Endothelial cell of umbilical vein (primary cell): ENCODE data around the gene CABYR. TPM values are rescaled to one million over a fixed set of nuclear protein-coding genes. Genes with fewer than 3 reads are reported as not detected.

ENCODE experiments used
- Bru-seq: library from RNA; stranded (reverse); fragments of 400-500 nt; gene quantifications from one replicate; lab custom pipeline; 2021; lab: Mats Ljungman, UMichigan
- BruChase-seq, 2 experiments: library from RNA; stranded (reverse); fragments of 400-500 nt; gene quantifications; one replicate each; lab custom pipeline; 2021; lab: Mats Ljungman, UMichigan
- BruUV-seq: library from RNA; stranded (reverse); fragments of 400-500 nt; replicated peaks from 2 replicates; lab custom pipeline; 2021; lab: Mats Ljungman, UMichigan
- CTCF ChIA-PET: fragments of 300-600, 350-600 bp; sonication (Branson Sonifier 250); formaldehyde crosslinking; loops from one replicate; lab custom pipeline; 2021; ENCODE audit warnings: antibody characterized with exemption, inconsistent platforms; lab: Charles Lee
- POLR2A ChIA-PET: fragments of 300-600, 350-600 bp; sonication (Branson Sonifier 250); formaldehyde crosslinking; loops from one replicate; lab custom pipeline; 2021; ENCODE audit warnings: antibody characterized with exemption, inconsistent platforms; lab: Charles Lee
- DNase-seq: peaks from one replicate; pipeline ENCODE4 v3.0.0-alpha.2; 2011; ENCODE audit warnings: low read depth, low spot score
- FAIRE-seq: peaks from 2 replicates; lab custom pipeline; 2011; peaks lifted over from hg19 to GRCh38; lab: Jason Lieb, UNC
- H2AFZ ChIP-seq: 2 replicates; pipeline ENCODE4 v1.6.0; 2012; ENCODE audit warnings: low read depth, low read length, control low read depth, inconsistent platforms
- H3K27ac ChIP-seq: 2 replicates; pipeline ENCODE4 v1.5.1; 2011; ENCODE audit warnings: low read depth, mild to moderate bottlenecking, control low read depth, low read length, moderate library complexity; ENCODE audit not compliant: insufficient read depth
- H3K27me3 ChIP-seq, 2 experiments: 2 replicates each; pipeline versions ENCODE4 v1.6.0 to v1.6.1; 2011; ENCODE audit warnings: low read length in 2 of 2, mixed read lengths in 1 of 2; ENCODE audit not compliant: control insufficient read depth in 2 of 2, insufficient read depth in 2 of 2
- H3K36me3 ChIP-seq, 2 experiments: 2 replicates in 1 of 2; 3 replicates in 1 of 2; pipeline ENCODE4 v1.5.1; 2011; ENCODE audit warnings: low read length in 2 of 2, mild to moderate bottlenecking in 1 of 2, moderate library complexity in 1 of 2; ENCODE audit not compliant: control insufficient read depth in 2 of 2, insufficient read depth in 2 of 2; ENCODE audit errors: extremely low read depth in 1 of 2
- H3K4me1 ChIP-seq: 3 replicates; pipeline ENCODE4 v1.5.1; 2011; ENCODE audit warnings: mild to moderate bottlenecking, low read length; ENCODE audit not compliant: control insufficient read depth, insufficient read depth; ENCODE audit errors: extremely low read depth
- H3K4me2 ChIP-seq: 2 replicates; pipeline ENCODE4 v1.6.1; 2011; ENCODE audit warnings: low read length, control low read depth, mixed read lengths; ENCODE audit not compliant: insufficient read depth
- H3K4me3 ChIP-seq, 3 experiments: fragments of 200-600 bp in 1 of 3; sonication (generic), shearing (Covaris generic) in 1 of 3; replicated peaks in 1 of 3; 2 replicates each; pipeline ENCODE4 v1.5.1; 2011 to 2016; ENCODE audit warnings: control low read depth in 3 of 3, low read length in 3 of 3, mild to moderate bottlenecking in 2 of 3, inconsistent platforms in 1 of 3, low read depth in 1 of 3, moderate library complexity in 1 of 3; ENCODE audit not compliant: insufficient read depth in 1 of 3
- H3K79me2 ChIP-seq: 2 replicates; pipeline ENCODE4 v1.6.0; 2012; ENCODE audit warnings: low read length, inconsistent platforms; ENCODE audit not compliant: control insufficient read depth, insufficient read depth
- H3K9ac ChIP-seq: replicated peaks from 2 replicates; pipeline ENCODE3; 2011; ENCODE audit warnings: low read length, control low read depth; ENCODE audit not compliant: insufficient read depth; ENCODE audit errors: extremely low read depth
- H3K9me1 ChIP-seq: replicated peaks from 3 replicates; pipeline ENCODE4 v1.6.0; 2011; ENCODE audit warnings: mild to moderate bottlenecking, low read length; ENCODE audit not compliant: control insufficient read depth, insufficient read depth; ENCODE audit errors: extremely low read depth
- H3K9me3 ChIP-seq: replicated peaks from 2 replicates; pipeline ENCODE4 v1.5.1; 2012; ENCODE audit warnings: low read length, inconsistent platforms; ENCODE audit not compliant: control insufficient read depth, insufficient read depth
- H4K20me1 ChIP-seq: replicated peaks from 2 replicates; pipeline ENCODE3; 2011; ENCODE audit warnings: mild to moderate bottlenecking, low read length; ENCODE audit not compliant: control insufficient read depth, insufficient read depth; ENCODE audit errors: extremely low read depth
- FOS ChIP-seq: IDR thresholded peaks from 2 replicates; pipeline ENCODE4 v1.6.1; 2011; ENCODE audit warnings: mild to moderate bottlenecking, low read length, moderate library complexity, borderline replicate concordance; ENCODE audit not compliant: insufficient read depth
- GATA2 ChIP-seq: IDR thresholded peaks from 2 replicates; pipeline ENCODE4 v1.7.0; 2011; ENCODE audit warnings: low read depth, mild to moderate bottlenecking, moderate library complexity, mixed read lengths, low read length; ENCODE audit not compliant: insufficient read length, insufficient read depth
- POLR2A ChIP-seq: IDR thresholded peaks from 2 replicates; pipeline ENCODE4 v1.6.1; 2012; ENCODE audit warnings: low read depth, mild to moderate bottlenecking, control low read depth, low read length
- POLR2AphosphoS5 ChIP-seq: IDR thresholded peaks from 2 replicates; pipeline ENCODE4 v1.6.1; 2012; ENCODE audit warnings: low read depth, mild to moderate bottlenecking, control low read depth, low read length, moderate library complexity; ENCODE audit not compliant: insufficient read depth
- dilution Hi-C: fragments of 300-500 bp; cut with MboI; formaldehyde crosslinking; loops from one replicate; pipeline ENCODE4 v1.15.0; 2019; ENCODE audit warnings: low sequenced_read_pairs; ENCODE audit not compliant: extremely low pct_ligation_motif_present
- intact Hi-C: fragments of 100-400 bp; cut with micrococcal nuclease; formaldehyde crosslinking; loops from one replicate; pipeline ENCODE4 v1.10.0; 2022
- long read RNA-seq: library from polyadenylated mRNA; stranded (forward); transcript quantifications from one replicate; pipeline ENCODE4 v2.0.0, GENCODE V29; 2021
- polyA minus RNA-seq, 3 experiments: library from RNA; depleted of rRNA, polyadenylated mRNA; stranded (reverse); fragments of >200 nt; gene quantifications; 1 replicate in 1 of 3; 2 replicates in 2 of 3; pipeline ENCODE4 v1.2.3, GENCODE V29; 2011
- polyA plus RNA-seq, 4 experiments: library from polyadenylated mRNA; depleted of rRNA in 3 of 4; stranded (reverse) in 3 of 4; unstranded in 1 of 4; fragments of >200 nt; gene quantifications; 2 replicates each; pipeline versions ENCODE4 v1.2.1 to v1.2.3, GENCODE V29; 2011 to 2012; ENCODE audit warnings: missing spikeins in 1 of 4
- total RNA-seq: library from RNA; stranded (reverse); gene quantifications from 2 replicates; pipeline ENCODE4 v1.2.3, GENCODE V29; 2021

The CABYR gene
- total RNA-seq (8.9 and 11.4 TPM in 2 replicates), polyA plus RNA-seq (3.9 and 6.1 TPM in 2 replicates), polyA minus RNA-seq (4.0 and 6.5 TPM in 2 replicates), Bru-seq, nascent RNA (percentile 48 among the genes with signal in this experiment), BruChase-seq, experiment 1, labeled RNA remaining after a 6-hour chase (percentile 51 among the genes with signal in this experiment), BruChase-seq, experiment 2, labeled RNA remaining after a 2-hour chase (percentile 52 among the genes with signal in this experiment)
- polyA plus RNA-seq (2011; cell fraction: cytosol; rRNA removed), result 9.0 and 9.7 TPM in 2 replicates
- polyA plus RNA-seq (2011; cell fraction: nucleus; rRNA removed), result 10.3 and 11.2 TPM in 2 replicates
- polyA plus RNA-seq (2012), result 6.7 and 8.0 TPM in 2 replicates
- 2.4 TPM for polyA minus RNA-seq (2011; cell fraction: cytosol; rRNA and poly(A)+ RNA removed)
- polyA minus RNA-seq (2011; cell fraction: nucleus; rRNA and poly(A)+ RNA removed), result 2.5 and 4.0 TPM in 2 replicates
- long read RNA-seq, transcript CABYR-203 (6 exons, 1,414 nt), result major isoform, 16 of 21 reads
- long read RNA-seq, partial matches to known transcripts, result 3 of 21 reads
- long read RNA-seq, other reads (novel, unspliced or antisense), result 2 of 21 reads

GRCh38 chr18:24138789-24139616 lies at the start of gene CABYR:
Gene CABYR (plus strand): TSS chr18:24139062. CDS start chr18:24143115, 4,053 bp downstream.
- FAIRE-seq (peak; percentile 95), DNase-seq (peak; percentile 83)
- CTCF ChIA-PET, result interaction anchor here (0.5 to 1.5 kb wide), 4 partner anchors 10 to 186 kb away, joined by 3 to 8 read pairs (median 4); no protein-coding TSS in a partner anchor
- Histone ChIP-seq H3K4me1 (peaks cover 4% of the 10 kb centered on the region), H2AFZ (peak within 1 kb of the TSS; percentile 97), H3K9me3 (no peaks in the 10 kb centered on the region), H3K4me3 (peak within 1 kb of the TSS; percentile 62 to 75 (median 69)), H4K20me1 (no peaks in the 10 kb centered on the region), H3K9me1 (no peaks in the 10 kb centered on the region), H3K36me3 (no peaks in the 10 kb centered on the region), H3K27me3 (no peaks in the 10 kb centered on the region), H3K27ac (peak within 1 kb of the TSS; percentile 36), H3K79me2 (no peaks in the 10 kb centered on the region), H3K9ac (peak within 1 kb of the TSS; percentile 73), H3K4me2 (peak within 1 kb of the TSS; percentile 92)
- dilution Hi-C loops (no loop called here), intact Hi-C loops (no loop called here)
- BruUV-seq, result TSS peak; percentile 48
- POLR2A ChIA-PET, result interaction anchor here (0.6 to 1.5 kb wide), 25 partner anchors 8 to 1161 kb away, joined by 3 to 11 read pairs (median 4); partner anchors contain the start of gene OSBPL1A
- no peak for TF ChIP-seq FOS
- TF ChIP-seq POLR2AphosphoS5, result peak; percentile 75
- TF ChIP-seq POLR2A, result peak; percentile 94
- no peak for TF ChIP-seq GATA2
